Sigmoid colon (tissue), 4 donors: ENCODE data around the gene MAGT1.

Experiments
- POLR2A ChIP-seq, 2 donors: fragments of 450-650 bp; IDR thresholded peaks; one replicate each; pipeline ENCODE4 v1.6.1; 2016; ENCODE audit warnings: antibody characterized with exemption in 2 of 2, mild to moderate bottlenecking in 2 of 2, moderate library complexity in 2 of 2
- POLR2AphosphoS5 ChIP-seq, 4 donors: sonication (generic); formaldehyde crosslinking; IDR thresholded peaks; one replicate each; pipeline ENCODE4 v1.6.1; 2017; ENCODE audit warnings: antibody characterized with exemption in 4 of 4
- TF ChIP-seq, protein P1 (sequence below), 4 experiments: fragments of 450-650 bp in 3 of 4; fragments of 200-600 bp in 1 of 4; IDR thresholded peaks; one replicate each; pipeline ENCODE4 v1.5.1; 2016 to 2019; ENCODE audit warnings: antibody characterized with exemption in 4 of 4, mild to moderate bottlenecking in 3 of 4, moderate library complexity in 2 of 4

DNA sequence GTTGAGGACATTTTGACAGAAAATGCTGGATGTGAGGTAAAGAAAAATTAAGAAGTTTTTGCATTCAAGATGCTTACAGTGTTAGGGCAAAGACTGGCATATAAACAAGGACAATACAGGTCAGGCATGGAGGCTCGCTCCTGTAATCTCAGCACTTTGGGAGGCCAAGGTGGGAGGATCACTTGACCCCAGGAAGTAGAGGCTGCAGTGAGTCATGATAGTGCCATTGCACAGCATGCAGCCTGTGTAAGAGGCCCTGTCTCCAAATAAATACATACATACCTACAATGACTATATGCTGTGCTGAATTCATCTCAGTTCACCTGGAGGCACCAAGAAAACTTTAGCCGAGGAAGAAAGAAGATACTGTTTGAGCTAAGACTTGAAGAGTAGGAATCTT, 2.3 kb downstream of the MAGT1 start:
- TF ChIP-seq, protein P1, sequence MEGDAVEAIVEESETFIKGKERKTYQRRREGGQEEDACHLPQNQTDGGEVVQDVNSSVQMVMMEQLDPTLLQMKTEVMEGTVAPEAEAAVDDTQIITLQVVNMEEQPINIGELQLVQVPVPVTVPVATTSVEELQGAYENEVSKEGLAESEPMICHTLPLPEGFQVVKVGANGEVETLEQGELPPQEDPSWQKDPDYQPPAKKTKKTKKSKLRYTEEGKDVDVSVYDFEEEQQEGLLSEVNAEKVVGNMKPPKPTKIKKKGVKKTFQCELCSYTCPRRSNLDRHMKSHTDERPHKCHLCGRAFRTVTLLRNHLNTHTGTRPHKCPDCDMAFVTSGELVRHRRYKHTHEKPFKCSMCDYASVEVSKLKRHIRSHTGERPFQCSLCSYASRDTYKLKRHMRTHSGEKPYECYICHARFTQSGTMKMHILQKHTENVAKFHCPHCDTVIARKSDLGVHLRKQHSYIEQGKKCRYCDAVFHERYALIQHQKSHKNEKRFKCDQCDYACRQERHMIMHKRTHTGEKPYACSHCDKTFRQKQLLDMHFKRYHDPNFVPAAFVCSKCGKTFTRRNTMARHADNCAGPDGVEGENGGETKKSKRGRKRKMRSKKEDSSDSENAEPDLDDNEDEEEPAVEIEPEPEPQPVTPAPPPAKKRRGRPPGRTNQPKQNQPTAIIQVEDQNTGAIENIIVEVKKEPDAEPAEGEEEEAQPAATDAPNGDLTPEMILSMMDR (IDR thresholded peaks at IDR 0.05): no peak
- no peak for TF ChIP-seq POLR2A (IDR thresholded peaks at IDR 0.05)
- TF ChIP-seq POLR2AphosphoS5 (IDR thresholded peaks at IDR 0.05): no peak
